Skin epidermis (tissue), 12 donors: Measurements from ENCODE around the gene B3GNT3.

Experiments used
- H3K27ac ChIP-seq, 21 experiments: fragments of 200-600 bp; sonication (generic) in 11 of 21; one replicate each; pipeline ENCODE4 v1.5.0; 2020; ENCODE audit warnings: mild to moderate bottlenecking in 3 of 21, inconsistent platforms in 2 of 21, moderate library complexity in 2 of 21
- H3K4me3 ChIP-seq, 7 experiments: fragments of 200-600 bp; sonication (generic) in 2 of 7; one replicate each; pipeline ENCODE4 v1.5.0; 2020; ENCODE audit warnings: inconsistent platforms in 2 of 7, mild to moderate bottlenecking in 2 of 7, moderate library complexity in 1 of 7

The B3GNT3 gene

GRCh38 chr19:17847538-17848366 lies 52.8 kb downstream of the B3GNT3 start, which contains the start of gene JAK3:
JAK3 (minus strand) TSS chr19:17847982; CDS start chr19:17844417, 3,565 bp downstream.
- peak within 1 kb of the TSS in 20 of 21 experiments; percentile 52 to 99 (median 88) for H3K27ac ChIP-seq
- H3K4me3 ChIP-seq = peak within 1 kb of the TSS; percentile 19 to 41 (median 38)

- H3K4me3 ChIP-seq = no peak overlapping the region
- H3K27ac ChIP-seq = peak overlapping the region in 20 of 21 experiments; percentile 25 to 99 (median 88)
Measured at GRCh38 chr19:17848595-17849292, 53.8 kb downstream of the B3GNT3 start.

GRCh38 chr19:17854061-17854460 lies 59.1 kb downstream of the B3GNT3 start:
- Histone ChIP-seq H3K4me3 (no peak overlapping the region), H3K27ac (no peak overlapping the region)

GRCh38 chr19:17855280-17856152 lies 60.6 kb downstream of the B3GNT3 start:
- H3K4me3 ChIP-seq = no peak overlapping the region
- H3K27ac ChIP-seq = no peak overlapping the region

- peak within 1 kb of the TSS; percentile 77 to 98 (median 95) for H3K4me3 ChIP-seq
- peak within 1 kb of the TSS; percentile 49 to 98 (median 95) for H3K27ac ChIP-seq
Measured at GRCh38 chr19:17859533-17860330, 64.8 kb downstream of the B3GNT3 start, which contains the start of gene RPL18A. RPL18A (plus strand) TSS chr19:17859910; CDS start chr19:17859957, 47 bp downstream.

GRCh38 chr19:17860331-17860992 lies 65.5 kb downstream of the B3GNT3 start:
- peak overlapping the region; percentile 77 to 98 (median 95) for H3K4me3 ChIP-seq
- H3K27ac ChIP-seq = peak overlapping the region; percentile 49 to 98 (median 95)

GRCh38 chr19:17860993-17861360 lies 66.0 kb downstream of the B3GNT3 start:
- Histone ChIP-seq H3K4me3 (peak overlapping the region; percentile 77 to 98 (median 95)), H3K27ac (peak overlapping the region in 17 of 21 experiments; percentile 27 to 98 (median 95))

- H3K4me3 ChIP-seq = peak overlapping the region in 6 of 7 experiments; percentile 77 to 98 (median 96)
- H3K27ac ChIP-seq = peak overlapping the region in 5 of 21 experiments; percentile 94 to 98 (median 97)
Measured at GRCh38 chr19:17861542-17862402, 66.8 kb downstream of the B3GNT3 start.

GRCh38 chr19:17862711-17863519 lies 68.0 kb downstream of the B3GNT3 start:
- no peak overlapping the region for H3K4me3 ChIP-seq
- H3K27ac ChIP-seq = peak overlapping the region in 3 of 21 experiments; percentile 11 to 97 (median 64)
